Heart left ventricle (tissue), 16 donors: ENCODE results near the gene DAAM1. TPM values are rescaled to one million over a fixed set of nuclear protein-coding genes. Genes with fewer than 3 reads are reported as not detected.

Experiments used
- ATAC-seq, 4 donors: fragments of 200-7000 bp; cut with Tn5 transposase; one replicate each; pipeline ENCODE4 v1.9.1; 2020 to 2022; ENCODE audit warnings: moderate library complexity in 4 of 4, mild to moderate bottlenecking in 3 of 4, moderate number of reproducible peaks in 1 of 4
- DNase-seq, 5 donors: peaks; one replicate each; pipeline ENCODE4 v3.0.0-alpha.2; 2020
- H3K27ac ChIP-seq, 12 donors: fragments of 200-600 bp; sonication (generic) in 4 of 12; one replicate each; pipeline versions ENCODE4 v1.5.0 to v1.8.0; 2016 to 2022; ENCODE audit warnings: mild to moderate bottlenecking in 2 of 12
- H3K27me3 ChIP-seq, 9 donors: fragments of 200-600 bp; sonication (generic) in 2 of 9; one replicate each; pipeline versions ENCODE4 v1.5.1 to v1.8.0; 2016 to 2022; ENCODE audit warnings: mild to moderate bottlenecking in 3 of 9
- H3K36me3 ChIP-seq, 9 donors: fragments of 200-600 bp; sonication (generic) in 2 of 9; one replicate each; pipeline versions ENCODE4 v1.5.0 to v1.8.0; 2018 to 2022; ENCODE audit warnings: mild to moderate bottlenecking in 2 of 9
- H3K4me1 ChIP-seq, 12 donors: fragments of 200-600 bp; sonication (generic) in 4 of 12; one replicate each; pipeline versions ENCODE4 v1.5.0 to v1.8.0; 2016 to 2022; ENCODE audit warnings: mild to moderate bottlenecking in 3 of 12
- H3K4me3 ChIP-seq, 12 donors: fragments of 200-600 bp; sonication (generic) in 4 of 12; one replicate each; pipeline versions ENCODE4 v1.5.0 to v1.8.0; 2017 to 2022; ENCODE audit warnings: mild to moderate bottlenecking in 9 of 12, moderate library complexity in 4 of 12
- H3K9me3 ChIP-seq, 12 donors: fragments of 200-600 bp; sonication (generic) in 4 of 12; one replicate each; pipeline versions ENCODE4 v1.5.0 to v1.8.0; 2016 to 2022; ENCODE audit warnings: mild to moderate bottlenecking in 1 of 12
- CTCF ChIP-seq, 12 donors: fragments of 200-600 bp; sonication (generic) in 4 of 12; IDR thresholded peaks; one replicate each; pipeline versions ENCODE4 v1.5.0 to v1.8.0; 2018 to 2022; ENCODE audit warnings: antibody characterized with exemption in 12 of 12, mild to moderate bottlenecking in 5 of 12
- POLR2A ChIP-seq, 2 donors: fragments of 450-650 bp; IDR thresholded peaks; one replicate each; pipeline ENCODE4 v1.6.1; 2017; ENCODE audit warnings: antibody characterized with exemption in 2 of 2, mild to moderate bottlenecking in 2 of 2, moderate library complexity in 2 of 2
- WGBS, 4 donors: extraction: QIAGEN DNeasy Blood & Tissue Kit in 2 of 4; methylation state at CpG; one replicate each; pipeline versions ENCODE4 v1.1.5 to v1.1.7; 2013 to 2018; 5-methylcytosine and 5-hydroxymethylcytosine counted together
- intact Hi-C, 10 donors: fragments of 100-400 bp; cut with DNase I; formaldehyde crosslinking; loops; one replicate each; pipeline versions ENCODE4 v1.11.1 to v1.14.2; 2022
- polyA plus RNA-seq, 2 donors: library from polyadenylated mRNA; stranded (reverse); fragments of 200-250 nt; gene quantifications; one replicate each; pipeline ENCODE4 v1.2.3, GENCODE V29; 2013
- total RNA-seq, 9 donors: library from RNA; depleted of rRNA in 2 of 9; stranded (reverse); fragments of >200 nt in 2 of 9; fragmentation: NEBNext Ultra II Directional in 3 of 9; extraction: Animal tissue kit (Norgen Biotek cat#: 25700) in 3 of 9; gene quantifications; one replicate each; pipeline versions ENCODE4 v1.1.0 to v1.2.4, GENCODE V29; 2016 to 2023
- donor health status: ischemic (EF 13 %, LVEDD 7.1; RV severe dilation, severe dysfunction).
- donor health status: healthy with polysubstance abuse.
- donor health status: DM: no; HTN: yes; CAD: no.
- donor health status: DM: no; HTN: no; CAD: no.
- donor health status: ischemic (EF 25% LVEDD 6.9; RV normal size, moderate dysfunction).
- donor health status: ischemic (EF 25% LVEDD 5.7; RV mildly dilated, moderate dysfunction).
- donor health status: healthy.
- donor health status: DM: yes; HTN: yes; CAD: no.
- donor health status: ischemic (EF 35%, LVEDD 5.7; RV mildly dilated, moderate dysfunction).
- donor health status: nonischemic (EF 11% LVEDD 7.7; RV severe dilation, severe dysfunction).
- donor health status: DM: yes; HTN: yes; CAD: no.
- donor health status: PGD.
- donor health status: ischemic (EF 29% LVEDD 5.4; RV normal size, mild dysfunction).
- donor health status: nonischemic (EF 23%, LVEDD 6.1; RV moderate dilation, normal function).

Gene DAAM1
- total and polyA plus RNA-seq, 11 donors: 18.2 to 92.6 (median 67.2) TPM

- intact Hi-C loops: loop anchor here in 1 of 10 donors (5.0 kb wide), 1 partner anchor 236 kb away; no protein-coding TSS in a partner anchor
- TF ChIP-seq POLR2A (IDR thresholded peaks at IDR 0.05): no peak
- TF ChIP-seq CTCF (IDR thresholded peaks at IDR 0.05): no peak
- H3K9me3 ChIP-seq: no peaks in the 10 kb centered on the region
- H3K4me1 ChIP-seq: peaks cover 0 to 4% (median 0%) of the 10 kb centered on the region in 12 donors
- DNase-seq: no peak
- H3K27ac ChIP-seq: no peak overlapping the region
- no peak for ATAC-seq
- H3K4me3 ChIP-seq: no peak overlapping the region
- no peaks in the 10 kb centered on the region for H3K27me3 ChIP-seq
- 91 to 98% (median 94%) methylated on average over 2 of the region's 2 CpGs for WGBS, 4 donors
- no peaks in the 10 kb centered on the region for H3K36me3 ChIP-seq
These were observed 42.0 kb upstream of the DAAM1 start for GRCh38 chr14:59146484-59146883.

- Histone ChIP-seq H3K9me3 (no peaks in the 10 kb centered on the region), H3K4me1 (peaks cover 0 to 7% (median 0%) of the 10 kb centered on the region in 12 donors), H3K4me3 (no peak overlapping the region), H3K36me3 (no peaks in the 10 kb centered on the region), H3K27me3 (no peaks in the 10 kb centered on the region), H3K27ac (no peak overlapping the region)
- intact Hi-C loops: loop anchor here in 1 of 10 donors (5.0 kb wide), 1 partner anchor 235 kb away; no protein-coding TSS in a partner anchor
- 37 to 54% (median 50%) methylated on average over 1 of the region's 1 CpG for WGBS, 4 donors
- no peak for DNase-seq
- no peak for ATAC-seq
- no peak for TF ChIP-seq POLR2A (IDR thresholded peaks at IDR 0.05)
- TF ChIP-seq CTCF (IDR thresholded peaks at IDR 0.05): no peak
These were observed 41.5 kb upstream of the DAAM1 start for GRCh38 chr14:59147007-59147406.

- H3K27ac ChIP-seq: no peak overlapping the region
- no peaks in the 10 kb centered on the region for H3K27me3 ChIP-seq
- TF ChIP-seq POLR2A (IDR thresholded peaks at IDR 0.05): no peak
- no peak for TF ChIP-seq CTCF (IDR thresholded peaks at IDR 0.05)
- H3K36me3 ChIP-seq: no peaks in the 10 kb centered on the region
- H3K4me3 ChIP-seq: no peak overlapping the region
- ATAC-seq: no peak
- H3K4me1 ChIP-seq: peaks cover 0 to 7% (median 0%) of the 10 kb centered on the region in 12 donors
- 85 to 91% (median 88%) methylated on average over 4 of the region's 4 CpGs for WGBS, 4 donors
- intact Hi-C loops: loop anchor here in 1 of 10 donors (5.0 kb wide), 1 partner anchor 234 kb away; no protein-coding TSS in a partner anchor
- no peaks in the 10 kb centered on the region for H3K9me3 ChIP-seq
- DNase-seq: no peak
These were observed 40.0 kb upstream of the DAAM1 start for GRCh38 chr14:59148334-59148900.

GRCh38 chr14:59150990-59151389 is 37.5 kb upstream of the DAAM1 start:
- H3K9me3 ChIP-seq: no peaks in the 10 kb centered on the region
- no peaks in the 10 kb centered on the region for H3K27me3 ChIP-seq
- DNase-seq (peak in 1 of 5 donors; percentile 29), ATAC-seq (peak in 2 of 4 donors; percentile 34 to 53)
- no peak for TF ChIP-seq CTCF (IDR thresholded peaks at IDR 0.05)
- no peak for TF ChIP-seq POLR2A (IDR thresholded peaks at IDR 0.05)
- H3K36me3 ChIP-seq: no peaks in the 10 kb centered on the region
- 90 to 94% (median 91%) methylated on average over 2 of the region's 2 CpGs for WGBS, 4 donors
- H3K4me1 ChIP-seq: peaks cover 0 to 7% (median 0%) of the 10 kb centered on the region in 12 donors
- H3K27ac ChIP-seq: peak overlapping the region in 1 of 12 donors; percentile 17
- H3K4me3 ChIP-seq: no peak overlapping the region
- intact Hi-C loops: no loop called here
